Osteocyte (in vitro differentiated cells): Measurements from ENCODE around the gene IGF1R. TPM values are rescaled to one million over a fixed set of nuclear protein-coding genes. Genes with fewer than 3 reads are reported as not detected.

Experiments used
- DNase-seq: peaks from one replicate; pipeline ENCODE4 v3.0.0; 2021; ENCODE audit warnings: mixed read lengths; ENCODE audit not compliant: unreplicated experiment; ENCODE audit errors: extremely low spot score
- H3K27ac Mint-ChIP-seq: one replicate; pipeline ENCODE4 v1.8.0; 2021; ENCODE audit warnings: mild to moderate bottlenecking, mixed read lengths; ENCODE audit not compliant: unreplicated experiment
- H3K27me3 Mint-ChIP-seq: one replicate; pipeline ENCODE4 v1.8.0; 2021; ENCODE audit warnings: mixed read lengths; ENCODE audit not compliant: unreplicated experiment
- H3K36me3 Mint-ChIP-seq: one replicate; pipeline ENCODE4 v1.8.0; 2021; ENCODE audit warnings: mixed read lengths; ENCODE audit not compliant: unreplicated experiment
- H3K4me1 Mint-ChIP-seq: one replicate; pipeline ENCODE4 v1.8.0; 2021; ENCODE audit warnings: mixed read lengths; ENCODE audit not compliant: unreplicated experiment
- H3K4me3 Mint-ChIP-seq: one replicate; pipeline ENCODE4 v1.8.0; 2021; ENCODE audit warnings: mild to moderate bottlenecking, moderate library complexity, mixed read lengths; ENCODE audit not compliant: unreplicated experiment
- H3K9me3 Mint-ChIP-seq: one replicate; pipeline ENCODE4 v1.8.0; 2021; ENCODE audit warnings: mixed read lengths; ENCODE audit not compliant: unreplicated experiment
- total RNA-seq: library from RNA; stranded (reverse); gene quantifications from 2 replicates; pipeline ENCODE4 v1.2.1, GENCODE V29; 2021
- TF ChIP-seq, protein P1 (sequence below): fragments of 200-600 bp; sonication (generic); IDR thresholded peaks from 2 replicates; pipeline ENCODE4 v1.5.0; 2021; ENCODE audit warnings: antibody characterized with exemption, mild to moderate bottlenecking, moderate library complexity

IGF1R gene
- total RNA-seq, 1 donor from 2014 or later, result 174 TPM

GRCh38 chr15:98856532-98856907 is 208.2 kb downstream of the IGF1R start:
- no peak for DNase-seq
- H3K36me3 Mint-ChIP-seq, result no peaks in the 10 kb centered on the region

GRCh38 chr15:98858610-98859023 is 210.3 kb downstream of the IGF1R start:
- peak overlapping the region; percentile 8 for H3K4me3 Mint-ChIP-seq
- peak overlapping the region; percentile 95 for H3K27ac Mint-ChIP-seq
- H3K9me3 Mint-ChIP-seq, result no peaks in the 10 kb centered on the region
- no peaks in the 10 kb centered on the region for H3K27me3 Mint-ChIP-seq
- TF ChIP-seq, protein P1, sequence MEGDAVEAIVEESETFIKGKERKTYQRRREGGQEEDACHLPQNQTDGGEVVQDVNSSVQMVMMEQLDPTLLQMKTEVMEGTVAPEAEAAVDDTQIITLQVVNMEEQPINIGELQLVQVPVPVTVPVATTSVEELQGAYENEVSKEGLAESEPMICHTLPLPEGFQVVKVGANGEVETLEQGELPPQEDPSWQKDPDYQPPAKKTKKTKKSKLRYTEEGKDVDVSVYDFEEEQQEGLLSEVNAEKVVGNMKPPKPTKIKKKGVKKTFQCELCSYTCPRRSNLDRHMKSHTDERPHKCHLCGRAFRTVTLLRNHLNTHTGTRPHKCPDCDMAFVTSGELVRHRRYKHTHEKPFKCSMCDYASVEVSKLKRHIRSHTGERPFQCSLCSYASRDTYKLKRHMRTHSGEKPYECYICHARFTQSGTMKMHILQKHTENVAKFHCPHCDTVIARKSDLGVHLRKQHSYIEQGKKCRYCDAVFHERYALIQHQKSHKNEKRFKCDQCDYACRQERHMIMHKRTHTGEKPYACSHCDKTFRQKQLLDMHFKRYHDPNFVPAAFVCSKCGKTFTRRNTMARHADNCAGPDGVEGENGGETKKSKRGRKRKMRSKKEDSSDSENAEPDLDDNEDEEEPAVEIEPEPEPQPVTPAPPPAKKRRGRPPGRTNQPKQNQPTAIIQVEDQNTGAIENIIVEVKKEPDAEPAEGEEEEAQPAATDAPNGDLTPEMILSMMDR, result no peak
- H3K36me3 Mint-ChIP-seq, result no peaks in the 10 kb centered on the region
- no peak for DNase-seq
- peaks cover 98% of the 10 kb centered on the region for H3K4me1 Mint-ChIP-seq

More at GRCh38 chr15:98856532-98856907, 208.2 kb downstream of the IGF1R start:
- TF ChIP-seq, protein P1, result no peak
- Mint-ChIP-seq H3K4me1 (peaks cover 96% of the 10 kb centered on the region), H3K27me3 (no peaks in the 10 kb centered on the region), H3K4me3 (peak overlapping the region; percentile 40), H3K9me3 (no peaks in the 10 kb centered on the region), H3K27ac (peak overlapping the region; percentile 95)

DNA sequence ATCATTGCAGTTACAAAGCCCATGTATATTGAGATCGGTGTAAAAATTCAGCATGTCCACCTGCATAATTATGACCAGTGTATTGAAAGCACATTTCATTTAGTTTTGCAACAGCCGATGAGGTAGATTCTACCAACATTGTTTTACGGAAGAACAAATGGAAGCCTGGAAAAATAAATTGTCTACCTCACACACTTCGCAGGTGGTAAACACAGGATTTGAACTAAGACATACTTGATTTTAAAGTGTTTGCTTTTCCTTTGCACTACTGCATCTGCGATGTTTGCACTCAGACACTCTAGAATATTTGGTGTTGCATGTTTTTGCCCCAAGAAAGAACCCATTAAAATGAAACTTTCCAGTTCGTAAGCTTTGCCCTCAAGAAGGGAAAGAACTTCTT is 210.8 kb downstream of the IGF1R start:
- Mint-ChIP-seq H3K27me3 (no peaks in the 10 kb centered on the region), H3K4me3 (peak overlapping the region; percentile 4), H3K27ac (peak overlapping the region; percentile 95), H3K36me3 (no peaks in the 10 kb centered on the region), H3K9me3 (no peaks in the 10 kb centered on the region), H3K4me1 (peaks cover 97% of the 10 kb centered on the region)
- DNase-seq, result no peak
- TF ChIP-seq, protein P1, result no peak

DNA sequence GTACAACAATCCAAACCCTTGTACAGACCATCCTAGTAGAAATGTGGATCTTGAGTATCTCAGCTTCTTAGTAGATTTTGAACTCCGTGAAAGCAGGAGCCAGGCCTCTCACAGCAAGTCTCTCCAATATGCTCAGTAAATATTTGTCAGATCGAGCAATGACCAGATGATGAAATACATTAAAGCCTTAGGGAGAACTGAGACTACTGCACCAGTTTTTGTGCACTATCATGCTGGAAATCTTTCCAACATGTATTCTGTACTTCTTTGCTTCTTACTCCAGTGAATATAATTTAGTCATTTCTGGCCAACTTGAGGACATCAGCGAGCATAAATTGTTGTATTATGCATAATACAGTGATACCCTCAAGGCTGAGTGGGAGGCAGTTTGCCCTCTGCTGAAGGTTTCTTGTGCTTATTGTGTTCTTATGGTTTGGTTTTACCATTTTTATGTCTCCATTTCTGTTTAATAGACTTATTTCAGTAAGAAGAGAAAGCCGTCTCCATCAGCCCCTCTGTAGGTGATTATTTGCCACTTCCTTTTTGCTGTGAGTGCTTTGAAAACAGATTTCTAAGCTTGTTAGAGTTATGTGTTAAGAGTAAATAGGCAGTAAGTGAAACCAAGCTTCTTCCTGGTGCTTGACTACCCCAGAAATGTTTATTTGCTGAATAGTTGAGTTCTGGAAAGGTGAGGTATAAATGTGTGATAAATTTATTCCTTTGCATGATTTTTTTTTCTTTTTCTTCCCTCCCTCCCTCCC is 212.1 kb downstream of the IGF1R start:
- DNase-seq, result no peak
- TF ChIP-seq, protein P1, result no peak
- Mint-ChIP-seq H3K27ac (peak overlapping the region; percentile 95), H3K36me3 (no peaks in the 10 kb centered on the region), H3K4me3 (peak overlapping the region; percentile 36), H3K27me3 (no peaks in the 10 kb centered on the region), H3K4me1 (peaks cover 89% of the 10 kb centered on the region), H3K9me3 (no peaks in the 10 kb centered on the region)

DNA sequence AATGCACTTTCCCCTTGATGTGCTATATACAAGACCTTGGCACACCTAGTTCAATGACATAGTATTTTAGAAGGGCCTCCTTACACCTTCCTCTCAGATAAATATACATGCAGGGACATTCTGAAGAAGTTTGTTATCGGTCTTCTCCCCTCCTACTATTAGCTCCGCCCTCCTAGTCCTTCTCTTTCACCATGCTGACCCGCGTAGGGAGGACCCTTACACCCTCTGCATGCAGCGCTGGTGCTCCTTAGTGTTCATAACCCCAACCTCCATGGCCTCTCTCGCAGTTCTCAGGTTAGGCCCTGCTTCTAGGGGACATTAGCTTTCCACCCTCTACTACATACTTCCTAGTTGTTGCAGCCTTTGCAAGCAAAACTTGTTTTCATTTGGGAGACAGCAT is 212.8 kb downstream of the IGF1R start:
- no peak overlapping the region for H3K4me3 Mint-ChIP-seq
- peaks cover 88% of the 10 kb centered on the region for H3K4me1 Mint-ChIP-seq
- H3K9me3 Mint-ChIP-seq, result no peaks in the 10 kb centered on the region
- peak overlapping the region; percentile 95 for H3K27ac Mint-ChIP-seq
- no peaks in the 10 kb centered on the region for H3K27me3 Mint-ChIP-seq
- DNase-seq, result no peak
- H3K36me3 Mint-ChIP-seq, result peaks cover 1% of the 10 kb centered on the region
- TF ChIP-seq, protein P1, result no peak
